Keratinocyte (primary cell): ENCODE results near the gene RCAN2.

Source experiments
- CTCF ChIP-seq, 3 experiments: IDR thresholded peaks in 1 of 3; conservative IDR thresholded peaks in 1 of 3; optimal IDR thresholded peaks in 1 of 3; 2 replicates in 2 of 3; 3 replicates in 1 of 3; pipeline versions ENCODE3 to v1.5.1; 2011; ENCODE audit warnings: low read length in 3 of 3, mild to moderate bottlenecking in 3 of 3, moderate library complexity in 2 of 3, control low read depth in 1 of 3, inconsistent platforms in 1 of 3; ENCODE audit not compliant: insufficient read depth in 2 of 3; ENCODE audit errors: extremely low read depth in 1 of 3
- EZH2 ChIP-seq: IDR thresholded peaks from one replicate; pipeline ENCODE4 v1.6.1; 2012; ENCODE audit warnings: inconsistent platforms, mild to moderate bottlenecking, low read length, moderate library complexity

- TF ChIP-seq EZH2 = no peak
- no peak for TF ChIP-seq CTCF (optimal IDR thresholded peaks at IDR 0.05 in 1 of 3, IDR thresholded peaks at IDR 0.05 in 1 of 3, conservative IDR thresholded peaks at IDR 0.05 in 1 of 3; ENCODE audit: extremely low read depth in 1 of 3, insufficient read depth in 2 of 3, low read length in 3 of 3)
These were observed 304.7 kb downstream of the RCAN2 start for GRCh38 chr6:46186583-46186982.
